Coronary artery (tissue), 2 donors: ENCODE results near the gene CYB5B.

Source experiments
- DNase-seq: peaks from one replicate; pipeline ENCODE4 v3.0.0-alpha.2; 2017; ENCODE audit warnings: low spot score
- H3K27ac ChIP-seq, 2 donors: fragments of 200-600 bp; sonication (generic); one replicate each; pipeline ENCODE4 v1.5.1; 2016 to 2019
- H3K4me3 ChIP-seq: fragments of 200-600 bp; sonication (generic); 2 replicates; pipeline ENCODE4 v1.5.1; 2016; ENCODE audit warnings: mild to moderate bottlenecking, moderate library complexity
- TF ChIP-seq, protein P1 (sequence below): fragments of 200-600 bp; sonication (generic); IDR thresholded peaks from one replicate; pipeline ENCODE4 v1.5.1; 2019; ENCODE audit warnings: antibody characterized with exemption

Gene CYB5B

DNA sequence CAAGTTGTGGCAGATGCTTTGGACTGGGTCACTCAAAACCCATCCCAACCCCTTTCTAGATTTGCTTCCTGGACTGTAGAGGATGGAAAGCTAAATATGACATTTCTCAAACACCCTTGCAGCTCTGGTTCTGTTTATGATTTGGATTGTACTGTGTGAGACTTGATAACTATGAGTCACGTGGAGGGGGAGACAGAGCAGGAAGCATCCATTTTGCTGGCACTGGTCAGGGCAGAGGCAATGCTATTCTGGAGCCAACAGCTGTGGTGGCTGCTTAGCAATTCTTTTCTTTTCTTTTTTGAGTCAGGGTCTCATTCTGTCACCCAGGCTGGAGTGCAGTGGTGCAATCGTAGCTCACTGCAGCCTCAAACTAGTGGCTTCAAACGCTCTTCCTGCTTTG lies 25.1 kb upstream of the CYB5B start:
- no peak for DNase-seq

DNA sequence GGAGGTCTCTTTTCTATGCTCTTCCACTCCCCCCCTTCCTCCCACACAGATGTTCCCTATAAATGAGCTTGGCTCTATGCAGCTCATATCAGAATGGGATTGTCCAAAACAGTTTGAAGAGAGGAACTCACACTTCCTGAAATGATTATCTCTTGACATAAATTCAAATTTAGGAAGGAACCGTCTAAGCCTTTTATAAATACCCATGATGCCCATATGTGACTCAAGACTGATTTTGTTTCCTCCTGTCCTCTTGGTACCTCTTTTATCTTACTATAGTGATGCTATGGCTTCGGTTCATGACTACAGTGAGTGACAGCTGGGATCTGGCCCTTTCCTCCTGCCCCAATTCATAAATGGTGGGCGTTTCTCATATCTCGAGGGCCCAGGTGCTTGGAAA lies 22.0 kb upstream of the CYB5B start:
- Histone ChIP-seq H3K27ac (no peak overlapping the region), H3K4me3 (no peak overlapping the region)
- TF ChIP-seq, protein P1, sequence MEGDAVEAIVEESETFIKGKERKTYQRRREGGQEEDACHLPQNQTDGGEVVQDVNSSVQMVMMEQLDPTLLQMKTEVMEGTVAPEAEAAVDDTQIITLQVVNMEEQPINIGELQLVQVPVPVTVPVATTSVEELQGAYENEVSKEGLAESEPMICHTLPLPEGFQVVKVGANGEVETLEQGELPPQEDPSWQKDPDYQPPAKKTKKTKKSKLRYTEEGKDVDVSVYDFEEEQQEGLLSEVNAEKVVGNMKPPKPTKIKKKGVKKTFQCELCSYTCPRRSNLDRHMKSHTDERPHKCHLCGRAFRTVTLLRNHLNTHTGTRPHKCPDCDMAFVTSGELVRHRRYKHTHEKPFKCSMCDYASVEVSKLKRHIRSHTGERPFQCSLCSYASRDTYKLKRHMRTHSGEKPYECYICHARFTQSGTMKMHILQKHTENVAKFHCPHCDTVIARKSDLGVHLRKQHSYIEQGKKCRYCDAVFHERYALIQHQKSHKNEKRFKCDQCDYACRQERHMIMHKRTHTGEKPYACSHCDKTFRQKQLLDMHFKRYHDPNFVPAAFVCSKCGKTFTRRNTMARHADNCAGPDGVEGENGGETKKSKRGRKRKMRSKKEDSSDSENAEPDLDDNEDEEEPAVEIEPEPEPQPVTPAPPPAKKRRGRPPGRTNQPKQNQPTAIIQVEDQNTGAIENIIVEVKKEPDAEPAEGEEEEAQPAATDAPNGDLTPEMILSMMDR, result no peak
- no peak for DNase-seq

More for the DNA sequence above, 25.1 kb upstream of the CYB5B start:
- Histone ChIP-seq H3K4me3 (no peak overlapping the region), H3K27ac (no peak overlapping the region)
- TF ChIP-seq, protein P1, result no peak

DNA sequence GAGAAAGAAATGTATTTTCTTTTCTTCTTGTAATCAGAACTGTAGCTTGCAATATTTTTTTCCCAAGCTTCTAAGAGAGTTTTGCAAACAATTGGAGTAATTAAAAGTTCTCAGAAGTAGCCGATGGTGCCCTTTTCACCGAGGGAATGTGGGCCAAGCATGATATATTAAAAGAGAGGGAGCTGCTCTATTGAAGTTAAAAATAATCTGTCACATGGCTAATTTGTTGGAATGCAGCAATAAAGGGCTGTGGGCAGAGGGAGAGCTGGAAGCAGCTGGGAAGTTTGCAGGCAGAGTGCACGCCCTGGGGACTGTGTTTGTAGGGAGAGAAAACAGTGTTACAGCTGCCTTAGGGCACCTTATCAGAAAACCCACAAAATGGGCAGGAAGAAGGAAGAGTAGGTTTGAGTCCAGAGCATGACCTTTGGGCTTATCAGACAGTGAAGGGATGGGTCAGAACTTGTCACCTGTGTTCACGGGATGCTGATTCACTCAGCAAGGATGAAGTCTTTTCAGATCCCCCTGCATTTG lies 20.1 kb upstream of the CYB5B start:
- H3K4me3 ChIP-seq, result no peak overlapping the region
- TF ChIP-seq, protein P1, result no peak
- H3K27ac ChIP-seq, result peak overlapping the region in 1 of 2 donors; percentile 30
- DNase-seq, result no peak

DNA sequence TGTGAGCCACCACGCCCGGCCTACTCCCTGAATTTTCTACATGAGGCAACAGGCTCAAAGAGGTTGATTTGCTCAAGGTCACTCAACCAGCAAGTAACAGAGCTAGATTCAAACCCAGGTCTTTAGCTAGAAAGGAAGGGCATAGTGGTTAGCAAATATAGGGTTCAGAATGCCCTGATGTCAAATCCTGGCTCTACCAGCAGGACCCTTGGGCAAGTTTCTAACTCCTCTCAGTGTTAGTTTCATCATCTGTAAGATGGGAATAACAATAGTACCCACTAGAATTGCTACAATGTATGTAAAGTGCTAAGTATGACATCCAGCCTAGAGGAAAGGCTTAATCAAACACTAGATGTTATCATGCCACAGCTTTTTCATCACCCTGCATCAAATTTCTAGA lies 19.1 kb upstream of the CYB5B start:
- TF ChIP-seq, protein P1, result no peak
- H3K27ac ChIP-seq, result no peak overlapping the region
- no peak overlapping the region for H3K4me3 ChIP-seq
- DNase-seq, result no peak

DNA sequence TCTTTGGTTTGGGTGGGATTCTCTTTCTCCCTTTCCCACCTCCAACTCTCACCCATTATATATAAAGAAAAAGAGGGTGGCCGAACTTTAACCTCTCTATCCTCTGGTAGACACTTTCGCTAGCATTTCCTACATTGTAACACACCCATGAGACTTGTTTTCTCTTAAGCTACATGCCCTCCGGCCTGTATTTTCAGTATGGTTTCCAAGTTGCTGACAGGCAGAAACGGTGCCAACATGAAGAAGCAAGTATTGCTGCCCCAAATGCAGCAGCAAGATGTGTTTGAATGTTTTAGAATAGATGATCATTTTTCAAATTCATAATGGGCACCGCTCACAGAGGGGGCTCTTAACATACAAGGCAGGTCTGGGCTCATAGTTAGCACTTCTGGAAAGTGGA lies 18.7 kb upstream of the CYB5B start:
- DNase-seq, result no peak
- H3K4me3 ChIP-seq, result no peak overlapping the region
- TF ChIP-seq, protein P1, result no peak
- no peak overlapping the region for H3K27ac ChIP-seq

DNA sequence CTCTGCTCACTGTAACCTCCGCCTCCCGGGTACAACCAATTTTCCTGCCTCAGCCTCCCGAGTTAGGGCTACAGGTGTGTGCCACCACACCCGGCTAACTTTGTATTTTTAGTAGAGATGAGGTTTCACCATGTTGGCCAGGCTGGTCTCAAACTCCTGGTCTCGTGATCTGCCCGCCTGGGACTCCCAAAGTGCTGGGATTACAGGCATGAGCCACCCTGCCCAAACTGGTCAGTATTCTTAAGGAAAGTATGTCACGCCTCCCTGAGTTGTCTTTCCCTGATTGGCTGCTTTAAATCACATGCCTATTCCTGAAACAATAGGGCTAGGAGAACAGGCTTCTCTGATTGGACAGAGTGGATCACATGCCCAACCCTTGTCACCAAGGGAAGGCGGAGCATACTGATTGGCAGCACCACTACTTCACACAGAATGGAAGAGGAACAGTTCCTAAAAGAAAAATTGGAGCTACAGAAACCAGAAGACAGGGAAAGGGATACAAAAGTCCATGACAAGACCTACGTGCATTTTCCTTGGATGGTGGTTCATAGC lies 17.6 kb upstream of the CYB5B start:
- TF ChIP-seq, protein P1, result no peak
- no peak for DNase-seq
- no peak overlapping the region for H3K4me3 ChIP-seq
- H3K27ac ChIP-seq, result no peak overlapping the region

DNA sequence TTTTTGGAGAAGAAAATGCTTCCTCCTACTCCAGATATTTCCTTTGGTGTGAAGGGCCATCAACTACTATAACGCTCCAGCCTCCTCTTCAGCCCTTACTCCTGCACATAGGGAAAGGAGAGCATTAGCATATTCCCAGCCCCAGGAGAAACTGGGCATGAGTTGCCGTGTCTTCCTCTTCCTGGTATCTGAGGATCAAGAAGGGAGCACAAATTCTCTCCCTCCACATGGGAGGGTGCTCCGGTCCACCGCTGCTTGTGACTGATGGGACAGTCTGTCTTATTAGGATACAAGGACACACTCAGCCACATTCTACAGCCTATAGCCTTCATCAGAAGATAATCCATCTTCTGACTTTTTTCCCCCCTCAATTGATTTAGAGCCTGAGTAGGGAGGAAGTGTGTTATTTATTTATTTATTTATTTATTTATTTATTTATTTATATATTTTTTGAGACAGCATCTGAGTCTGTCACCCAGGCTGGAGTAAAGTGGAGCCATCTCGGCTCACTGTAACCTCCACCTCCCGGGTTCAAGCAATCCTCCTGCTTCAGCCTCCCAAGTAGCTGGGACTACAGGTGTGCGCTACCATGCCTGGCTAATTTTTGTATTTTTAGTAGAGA lies 16.6 kb upstream of the CYB5B start:
- TF ChIP-seq, protein P1, result no peak
- Histone ChIP-seq H3K27ac (no peak overlapping the region), H3K4me3 (no peak overlapping the region)
- DNase-seq, result no peak
